Esophagus mucosa (tissue), 1 donor: ENCODE measurements around the gene CRB2. TPM values are rescaled to one million over a fixed set of nuclear protein-coding genes. Genes with fewer than 3 reads are reported as not detected.
A peak's percentile ranks its signal among the peaks of the same experiment; 100 is the strongest.

Experiments used
- ATAC-seq: fragments of 200-7000 bp; cut with Tn5 transposase; one replicate; pipeline ENCODE4 v1.9.1; 2020
- total RNA-seq: library from RNA; stranded (reverse); gene quantifications from one replicate; pipeline ENCODE4 v1.2.4, GENCODE V29; 2023
- donor health status: DM: yes; HTN: yes; CAD: no.

The CRB2 gene
- total RNA-seq, 1 donor from 2014 or later = not detected

DNA sequence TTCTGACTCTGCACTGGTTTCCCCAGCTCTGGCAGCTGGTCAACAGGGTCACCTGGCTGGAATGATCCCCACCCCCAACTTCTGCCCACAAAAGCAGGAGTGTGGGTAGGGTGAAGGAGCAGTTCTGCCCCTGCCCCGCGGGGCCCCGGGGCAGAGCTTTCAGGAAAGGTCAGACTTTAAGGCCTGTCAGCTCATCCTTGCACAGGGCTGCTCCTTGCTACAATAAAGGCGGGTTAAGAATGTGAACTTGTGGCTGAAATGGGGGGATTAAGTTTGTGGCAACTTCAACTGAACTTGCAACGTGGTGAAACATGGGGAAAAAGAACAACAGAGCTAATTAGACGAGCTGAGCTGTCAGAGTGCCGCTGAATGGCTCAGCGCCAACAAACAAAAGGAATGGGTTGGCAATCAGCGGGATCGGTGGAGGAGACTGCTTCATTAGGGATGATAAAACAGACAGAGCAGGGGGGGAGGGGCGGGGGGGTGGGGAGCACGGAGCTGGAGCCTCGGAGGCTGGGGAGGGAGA lies 50.8 kb downstream of the CRB2 start:
- no peak for ATAC-seq

DNA sequence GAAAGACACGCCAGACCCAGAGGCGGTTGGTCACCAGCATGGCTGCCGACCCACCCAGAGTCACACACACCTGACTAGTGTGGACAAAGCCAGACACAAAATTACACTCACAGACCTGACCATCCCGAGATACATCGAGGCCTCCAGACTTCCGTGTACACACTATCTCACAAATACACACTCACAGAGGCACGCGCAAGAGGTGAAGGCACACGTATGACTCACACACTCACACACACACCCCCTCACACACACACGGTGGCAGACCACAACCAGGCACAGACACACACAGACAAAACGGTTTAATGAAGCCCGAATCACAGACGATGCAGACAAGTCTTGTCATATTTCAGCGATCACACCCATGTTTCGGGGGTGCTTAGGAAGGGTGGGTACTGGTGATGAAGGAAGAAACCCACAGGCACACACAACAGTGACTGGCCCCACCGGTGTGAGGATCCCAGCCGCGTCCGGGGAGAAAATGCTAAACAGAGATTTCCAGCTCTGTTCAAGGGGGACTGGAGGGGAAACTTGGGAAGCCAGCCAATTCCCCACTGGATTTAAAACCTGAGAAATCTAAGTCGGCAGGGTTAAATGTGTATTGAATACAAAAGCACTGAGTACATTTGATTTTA lies 51.3 kb downstream of the CRB2 start:
- ATAC-seq = peak; percentile 37

DNA sequence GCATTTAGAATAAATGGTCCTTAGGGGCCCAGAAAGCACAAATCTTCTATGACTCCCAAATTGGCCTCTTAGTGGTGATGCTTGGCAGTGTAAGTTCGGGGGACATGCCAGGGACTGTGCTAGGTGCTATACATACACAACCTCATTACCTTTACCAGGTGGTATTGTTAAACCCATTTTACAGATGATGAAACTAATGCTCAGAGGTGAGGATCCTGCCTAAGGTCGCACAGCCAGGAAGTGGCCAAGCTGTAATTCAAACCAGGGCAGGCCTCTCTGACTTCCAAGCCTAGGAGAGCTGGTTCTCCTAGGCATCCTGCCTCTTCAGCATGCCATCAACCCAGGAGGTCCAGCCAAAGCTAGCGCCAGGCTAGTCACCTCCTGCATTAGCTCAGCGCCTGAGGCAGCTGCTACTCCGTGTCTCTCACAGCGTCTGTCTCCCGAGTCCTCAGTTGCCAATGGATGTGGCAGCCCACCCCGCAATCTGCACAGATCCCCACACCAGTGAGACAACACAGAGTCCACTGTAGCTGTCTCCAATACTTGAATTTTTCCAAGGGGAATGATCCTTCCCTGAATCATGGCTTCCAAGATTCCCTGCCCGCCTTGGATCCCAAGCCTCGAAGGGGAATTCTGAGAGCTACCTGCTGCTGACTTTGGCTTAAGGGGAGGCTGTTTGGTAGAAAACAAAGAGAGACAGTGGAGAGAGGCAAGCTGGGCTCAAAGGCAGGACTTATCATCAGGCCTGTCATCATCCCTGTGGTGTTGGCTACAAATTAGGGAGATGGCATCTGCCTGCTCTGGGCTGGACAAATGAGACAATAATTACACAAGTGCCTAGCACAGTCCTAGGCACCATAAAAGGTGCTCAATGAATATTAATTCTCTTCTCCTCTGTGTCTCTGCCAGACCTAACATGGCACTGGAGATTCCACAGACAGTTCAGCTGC lies 52.6 kb downstream of the CRB2 start:
- ATAC-seq = no peak

DNA sequence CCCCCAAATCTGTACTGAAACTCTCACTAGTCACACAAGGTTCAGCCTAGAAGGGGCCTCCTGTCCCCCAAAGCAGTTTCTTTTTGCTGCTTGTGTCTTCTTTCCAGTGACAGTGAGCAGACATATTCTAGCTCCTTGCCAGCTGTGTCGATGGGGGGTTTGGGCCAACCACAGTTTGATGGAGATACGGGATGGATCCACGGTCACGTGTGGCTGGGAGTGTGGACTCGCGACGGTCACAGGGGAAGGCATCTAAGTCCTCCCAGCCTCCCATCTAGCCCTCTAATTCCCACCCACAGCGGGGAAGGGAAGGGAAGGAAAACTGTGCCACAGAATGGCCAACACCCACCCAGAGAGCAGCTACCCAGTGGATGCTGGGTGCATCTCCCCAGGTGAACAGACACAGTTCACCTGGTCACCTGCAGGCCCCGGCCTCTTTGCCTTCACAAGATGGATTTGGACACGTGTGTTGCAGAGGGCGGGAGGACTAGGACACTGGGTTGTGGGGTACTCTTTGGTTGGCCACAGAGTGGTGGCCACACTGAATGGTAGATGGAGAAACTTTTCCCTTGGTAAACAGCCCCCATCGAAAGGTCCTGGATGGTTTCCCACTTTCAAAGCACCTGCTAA lies 54.4 kb downstream of the CRB2 start:
- ATAC-seq = no peak

DNA sequence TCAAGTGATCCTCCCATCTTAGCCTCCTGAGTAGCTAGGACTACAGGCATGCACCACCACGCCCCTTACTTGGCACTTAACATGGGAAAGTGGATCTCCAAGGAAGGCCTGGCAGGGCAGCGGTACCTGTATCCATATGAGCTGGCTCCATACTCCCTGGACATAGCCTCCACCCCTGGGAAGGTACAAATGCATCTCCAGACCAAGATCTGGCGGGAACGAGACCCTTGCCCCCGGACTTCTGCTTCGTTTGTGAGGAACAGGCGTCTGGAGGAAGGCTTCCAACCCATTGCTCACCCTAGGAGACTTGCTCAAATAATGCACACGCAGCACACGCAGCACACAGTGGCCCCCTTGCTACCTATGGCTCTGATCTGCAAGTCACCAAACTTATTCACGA lies 55.2 kb downstream of the CRB2 start:
- no peak for ATAC-seq

DNA sequence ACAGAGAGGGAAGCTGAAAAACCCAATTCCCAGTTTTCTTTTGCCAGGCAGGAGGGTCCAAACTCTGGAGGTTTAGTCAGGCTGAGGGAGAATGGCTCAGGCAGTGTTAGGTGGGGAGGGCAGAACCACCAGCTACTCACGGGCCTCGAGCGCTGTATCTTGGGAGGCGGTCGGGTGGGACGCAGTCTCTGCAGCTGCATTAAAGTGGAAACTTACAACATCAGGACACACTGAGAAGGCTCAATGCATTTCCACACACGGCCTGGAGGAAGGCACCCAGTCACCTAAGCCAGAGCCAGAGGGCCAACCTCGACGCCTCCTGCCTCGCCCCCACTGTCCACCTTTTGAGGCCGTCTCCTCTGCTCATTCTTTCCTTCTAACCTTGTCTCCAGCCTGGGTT lies 55.6 kb downstream of the CRB2 start:
- no peak for ATAC-seq

DNA sequence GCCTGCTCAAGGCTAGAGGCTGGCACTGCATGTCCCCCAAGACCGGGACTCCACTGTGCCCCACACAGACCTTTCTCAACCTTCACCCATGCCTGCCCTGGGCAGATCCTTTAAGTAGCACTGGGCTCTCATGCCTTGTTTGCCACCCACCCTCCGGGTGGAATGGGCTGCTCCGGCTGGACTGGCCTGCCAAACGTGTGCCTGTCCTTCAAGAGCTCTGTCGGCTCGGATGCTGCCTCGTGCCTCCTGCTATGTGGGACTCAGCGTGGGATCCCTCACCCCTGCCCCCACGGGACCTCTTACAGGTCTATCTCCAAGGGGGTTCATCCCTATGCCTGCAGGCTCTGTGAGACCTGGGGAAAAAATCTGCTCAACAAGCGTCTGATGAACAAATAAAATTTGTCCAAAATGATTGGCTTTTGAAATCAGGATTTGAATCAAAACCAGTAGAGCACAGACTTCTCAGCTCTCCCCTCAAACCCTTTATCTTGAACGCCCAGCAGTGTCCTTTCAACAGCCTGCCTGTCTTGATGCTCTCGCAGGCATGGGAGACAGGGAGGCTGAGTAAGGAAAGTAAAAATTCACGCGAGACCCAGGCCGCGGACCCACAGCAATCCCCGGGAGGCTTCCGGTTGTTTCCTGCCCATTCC lies 56.3 kb downstream of the CRB2 start:
- no peak for ATAC-seq

DNA sequence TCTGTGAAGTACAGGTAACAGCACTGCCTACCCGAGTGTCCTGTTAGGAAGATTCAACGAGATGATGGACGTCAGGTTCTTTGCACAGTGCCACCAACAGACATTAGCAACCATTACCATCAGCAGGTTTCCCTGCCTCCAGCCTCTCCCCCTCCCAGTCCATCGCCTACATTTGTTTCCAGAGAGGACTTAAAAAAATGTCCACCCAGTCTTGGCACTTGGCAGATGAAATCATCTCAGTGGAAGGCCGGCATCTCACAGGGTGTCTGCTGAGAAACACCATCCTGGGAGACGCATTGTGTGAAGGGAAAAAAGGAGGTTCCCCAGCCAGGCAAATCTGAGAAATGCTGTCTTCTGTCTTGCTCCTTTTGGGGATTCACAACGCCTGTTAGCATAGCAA lies 58.2 kb downstream of the CRB2 start:
- ATAC-seq = no peak

DNA sequence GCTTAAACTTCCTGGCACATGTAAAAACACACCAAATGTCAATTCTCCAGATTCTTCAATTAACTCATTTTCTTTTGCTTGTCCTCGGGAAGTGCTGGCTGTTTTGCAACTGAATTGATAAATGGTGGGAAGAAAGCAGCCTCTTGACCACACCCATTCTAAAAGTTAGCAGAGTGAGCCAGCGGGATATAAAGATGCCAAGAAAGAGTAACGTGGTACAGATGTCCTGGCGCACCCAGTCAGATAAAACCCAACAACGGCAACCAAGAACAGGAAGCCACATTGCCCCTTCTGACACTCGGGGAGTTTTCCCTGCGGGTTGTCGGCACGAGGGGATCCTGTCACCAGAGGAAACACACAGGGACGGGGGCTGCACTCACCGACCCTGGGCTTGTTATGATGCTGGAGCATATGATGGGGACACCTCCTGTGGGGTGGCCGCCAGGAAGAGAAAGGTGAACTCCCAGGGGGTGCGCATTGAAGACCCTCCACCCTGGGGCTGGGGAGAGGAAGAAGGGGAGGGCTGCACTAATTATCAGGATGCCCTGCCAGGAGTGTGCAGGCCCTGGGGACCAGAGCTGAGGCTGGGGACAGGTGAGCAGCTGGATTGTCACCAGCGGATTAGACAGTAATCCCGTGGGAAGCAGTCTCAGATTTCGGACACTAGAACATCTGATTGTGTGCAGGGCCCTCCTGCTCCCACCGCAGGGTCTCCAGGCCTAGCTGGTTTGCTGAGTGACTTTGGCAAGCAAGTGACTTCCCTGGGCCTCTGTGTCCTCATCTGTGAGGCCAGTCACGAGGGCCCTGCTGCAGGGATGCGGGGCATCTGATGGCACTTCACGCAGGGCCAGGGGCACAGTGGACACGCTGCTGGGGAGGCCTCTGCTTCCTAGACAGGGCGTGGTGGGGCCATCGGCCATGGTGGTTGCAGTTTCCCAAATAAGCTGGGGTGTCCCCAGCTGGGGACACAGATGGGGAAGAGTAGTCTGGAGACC lies 59.2 kb downstream of the CRB2 start:
- ATAC-seq = no peak

DNA sequence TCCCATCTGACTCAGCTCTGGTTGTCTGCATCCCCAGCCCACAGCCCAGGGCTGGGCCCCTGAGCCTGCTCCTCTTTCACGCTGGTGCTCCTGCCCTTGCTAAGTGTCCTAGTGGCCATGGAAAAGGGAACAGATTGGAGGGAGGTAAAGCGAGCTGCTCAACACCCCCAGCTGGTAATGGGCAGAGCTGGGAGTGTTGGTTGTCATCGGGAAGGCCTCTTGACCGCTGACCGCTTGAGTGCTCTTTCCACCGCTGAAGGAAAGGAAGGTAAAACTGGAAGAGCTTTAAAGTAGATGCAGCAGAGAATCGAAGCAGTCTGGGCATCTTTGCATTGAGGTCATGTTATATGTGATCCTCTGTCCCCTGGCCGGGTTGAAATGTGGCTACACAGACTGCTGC lies 60.2 kb downstream of the CRB2 start:
- no peak for ATAC-seq

DNA sequence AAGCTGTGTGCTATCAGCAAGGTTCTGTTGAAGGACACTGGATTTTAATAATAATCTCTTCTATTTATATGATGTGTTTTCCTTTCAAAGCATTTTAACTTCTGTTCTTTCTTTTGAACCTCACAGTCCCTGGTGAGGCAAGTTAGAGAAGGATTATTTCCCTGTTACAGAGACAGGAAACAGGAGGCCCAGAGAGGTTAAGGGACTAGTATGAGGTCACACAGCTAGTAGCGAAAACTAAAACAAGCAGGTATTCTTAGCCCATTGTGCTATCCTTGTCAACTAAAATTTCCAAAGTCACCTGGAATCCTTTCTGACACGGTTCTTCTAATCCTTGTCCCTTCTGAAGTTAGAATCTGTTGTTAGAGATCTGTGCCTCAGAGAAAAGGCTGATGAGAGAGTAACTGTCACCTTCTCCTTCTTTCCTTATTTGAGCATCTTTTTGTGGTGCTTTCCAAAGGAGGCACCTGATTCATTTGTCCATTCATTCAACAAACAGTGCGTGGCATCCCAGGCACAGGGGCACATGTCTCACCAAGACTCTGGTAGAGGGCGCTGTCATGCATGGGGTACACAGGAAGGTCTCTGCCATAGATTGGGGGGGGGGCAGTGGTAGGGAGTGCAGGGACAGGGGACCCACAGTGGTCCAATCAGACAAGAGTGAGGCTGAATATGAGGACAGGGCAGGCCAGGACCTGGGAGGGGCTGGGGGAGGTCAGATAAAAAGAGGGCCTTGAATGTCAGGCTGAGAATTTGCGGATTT lies 61.5 kb downstream of the CRB2 start:
- ATAC-seq = no peak

DNA sequence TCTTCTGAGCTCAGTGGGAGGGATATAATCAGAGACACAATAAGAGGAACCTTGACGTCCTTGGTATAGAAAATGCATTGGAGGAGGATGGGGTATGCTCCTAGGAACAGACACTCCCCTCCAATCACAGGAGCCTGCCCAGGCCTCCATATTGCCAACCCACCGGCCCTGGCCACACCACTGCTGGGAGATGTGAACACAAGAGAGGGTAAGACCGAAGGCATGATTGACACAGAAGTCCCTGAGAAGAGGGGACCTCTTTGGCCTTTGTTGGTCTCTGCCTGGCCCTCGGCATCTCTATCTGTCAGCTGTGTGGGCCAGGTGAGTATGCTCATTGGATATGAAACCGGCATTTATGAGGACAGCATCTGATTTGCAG lies 62.0 kb downstream of the CRB2 start:
- ATAC-seq = no peak

DNA sequence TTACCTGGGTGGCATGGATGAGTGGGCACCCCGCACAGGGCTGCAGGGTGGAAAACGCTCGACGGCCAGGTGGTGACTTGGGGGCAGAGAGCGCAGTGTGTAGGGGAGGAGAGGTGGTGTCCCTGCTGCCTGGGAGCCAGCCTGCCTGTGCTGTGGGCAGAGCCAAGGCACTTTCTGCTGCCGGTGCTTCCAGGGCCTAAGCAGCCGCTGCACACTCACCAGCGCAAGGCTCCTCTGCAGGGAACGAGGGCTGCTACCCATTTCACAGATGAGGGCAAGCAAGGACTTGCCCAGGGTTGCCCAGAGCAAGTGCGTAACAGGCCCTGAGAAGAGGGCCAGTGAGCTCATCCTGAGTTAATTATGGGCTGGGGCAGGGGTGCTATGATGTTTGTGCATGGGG lies 62.5 kb downstream of the CRB2 start:
- ATAC-seq = no peak

DNA sequence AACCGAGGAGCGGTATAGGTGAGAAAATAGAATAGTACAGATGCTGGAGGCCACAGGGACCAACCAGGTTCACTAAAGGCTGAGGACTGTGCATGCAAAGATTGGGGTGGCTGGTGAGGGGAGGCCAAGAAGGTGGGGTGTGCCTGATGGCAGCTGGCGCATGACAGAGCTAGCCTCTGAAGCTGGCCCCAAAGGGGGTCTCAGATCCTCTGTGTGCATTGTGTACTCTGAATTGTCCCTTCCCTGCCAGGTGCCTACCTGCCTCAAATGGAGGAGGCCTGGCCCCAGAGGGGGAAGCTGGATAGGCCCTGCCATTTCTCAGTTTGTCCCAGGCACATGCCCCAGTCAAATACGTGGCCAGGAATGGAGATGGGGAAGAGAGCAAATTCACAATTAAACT lies 63.1 kb downstream of the CRB2 start:
- no peak for ATAC-seq

DNA sequence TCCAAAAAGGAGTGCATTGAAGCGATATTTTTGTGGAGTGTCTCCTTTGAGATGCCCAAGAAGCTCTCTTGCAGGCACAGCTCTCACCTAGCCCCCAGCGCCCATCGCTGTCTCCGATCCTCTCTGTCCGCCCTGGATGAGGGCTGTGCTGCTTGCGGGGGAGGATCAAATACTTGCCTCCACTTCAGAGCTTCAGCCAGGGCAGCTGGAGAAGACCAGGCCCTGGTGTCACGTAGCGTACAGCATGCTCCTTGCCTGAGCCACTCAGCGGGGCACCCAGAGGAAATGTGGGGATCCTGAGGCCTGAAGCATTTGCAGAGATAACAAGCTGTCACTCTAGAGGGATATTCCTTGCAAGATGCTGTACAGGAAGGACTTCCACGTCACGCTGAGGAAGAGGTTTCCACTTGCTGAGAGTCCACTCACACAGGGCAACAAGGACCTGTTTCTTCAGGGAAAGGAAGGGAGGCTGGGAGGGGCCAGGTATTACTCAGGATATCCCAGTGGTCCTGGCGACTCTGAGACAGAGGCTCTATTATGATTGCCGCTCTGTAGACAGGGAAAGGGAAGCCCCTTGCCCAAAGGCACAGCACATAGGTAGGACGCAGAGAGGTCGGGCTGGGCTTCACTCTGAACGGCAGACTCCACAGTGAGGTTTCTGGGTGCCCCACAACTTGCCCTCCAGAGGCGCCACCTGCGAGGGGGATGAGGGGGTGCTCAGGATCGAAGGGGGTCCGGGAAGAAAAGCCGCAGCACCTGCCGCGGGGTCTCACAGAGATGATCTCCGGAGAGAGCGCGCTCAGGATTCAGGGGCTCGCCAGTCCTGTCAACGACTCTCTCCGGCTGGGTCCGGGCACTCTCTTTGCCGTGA lies 64.0 kb downstream of the CRB2 start:
- ATAC-seq = no peak

DNA sequence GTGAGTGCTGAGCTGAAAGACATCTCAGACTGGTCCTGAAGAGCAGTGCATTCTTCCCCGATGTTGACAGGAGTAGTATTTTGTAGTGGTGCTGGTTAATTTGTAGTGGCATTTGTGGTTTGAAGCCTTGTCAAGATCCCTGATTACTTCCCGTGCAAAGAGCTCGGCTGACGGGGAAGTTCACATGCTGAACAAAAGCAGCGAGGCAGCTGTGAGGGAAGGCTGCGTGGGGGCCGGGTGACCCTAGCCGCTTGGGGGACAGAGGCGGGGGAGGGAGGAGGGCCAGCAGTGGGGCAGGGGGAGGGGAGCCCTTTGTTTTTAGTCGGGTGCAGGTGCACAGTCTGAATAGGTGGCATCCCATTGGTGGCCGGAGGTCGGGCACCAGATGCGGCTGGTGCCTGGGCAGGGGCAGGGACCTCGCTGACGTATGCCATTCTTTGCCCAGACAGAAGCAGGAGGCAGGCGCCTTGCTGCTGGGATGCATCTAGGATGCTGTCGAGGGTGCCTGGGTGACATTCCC lies 64.7 kb downstream of the CRB2 start:
- no peak for ATAC-seq

DNA sequence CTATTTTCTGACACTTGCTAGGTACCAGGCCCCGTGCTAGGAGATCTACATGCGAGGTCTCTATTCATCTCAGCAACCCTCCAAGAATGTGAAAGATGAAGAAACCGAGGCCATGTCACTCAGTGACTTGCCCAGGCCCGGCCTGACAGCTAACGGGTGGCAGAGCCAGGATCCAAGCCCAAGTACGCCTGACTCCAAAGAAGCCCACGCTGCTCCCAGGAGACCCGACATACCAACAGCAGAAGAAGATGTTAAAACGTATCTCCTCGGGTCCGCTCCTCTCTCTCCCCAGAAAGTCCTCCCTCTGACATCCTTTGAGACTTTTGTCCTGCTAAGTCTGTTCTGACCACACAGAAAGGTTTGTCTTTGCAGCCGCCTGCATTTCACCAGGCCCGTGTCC lies 65.2 kb downstream of the CRB2 start:
- ATAC-seq = no peak

DNA sequence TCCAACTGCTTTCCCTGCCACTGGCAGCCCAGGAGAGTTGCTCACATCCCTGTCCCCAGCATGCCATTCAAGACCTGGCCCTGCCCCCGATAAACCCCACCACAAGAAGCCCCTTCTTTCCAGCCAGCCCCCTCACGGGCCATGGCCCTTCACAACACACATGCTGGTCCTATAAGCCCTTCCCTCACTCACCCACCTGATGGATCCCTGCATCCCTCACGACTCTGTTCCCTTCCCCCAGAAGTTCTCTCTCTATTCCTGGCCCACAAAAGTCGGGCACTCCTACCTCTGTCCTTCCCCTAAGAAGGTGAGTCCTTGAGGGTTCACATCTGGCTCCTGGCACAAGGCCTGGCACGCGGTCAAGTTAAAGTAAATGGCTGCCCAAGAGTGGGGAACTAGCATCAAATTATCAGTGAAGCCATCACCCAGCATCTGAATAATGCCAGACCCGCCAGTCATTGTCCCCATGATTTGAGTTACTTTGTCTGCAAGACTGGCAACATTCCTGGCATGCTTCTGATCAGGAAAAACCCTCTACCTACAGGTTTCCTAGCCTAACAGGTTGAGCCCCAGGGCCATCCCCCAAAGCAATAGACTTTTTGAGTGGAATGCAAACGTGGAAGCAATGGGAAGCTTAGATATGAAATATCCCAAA lies 65.9 kb downstream of the CRB2 start:
- ATAC-seq = no peak
